ENCODE measurements around the gene AHNAK.
A peak's percentile ranks its signal among the peaks of the same experiment; 100 is the strongest.
"Not testable (repeated sequence)": the region's sequence is repeated elsewhere in the genome, so short reads cannot be mapped to it uniquely, and the experiment has no call there.

The AHNAK gene

GRCh38 chr11:62573592-62574362 is 27.2 kb upstream of the AHNAK start, which contains the start of gene EEF1G:
Gene EEF1G (minus strand): TSS chr11:62573891. CDS start chr11:62573842, 49 bp downstream.
- peak; percentile 97 to 100 (median 98) for DNase-seq

GRCh38 chr11:62573006-62573591 is 26.5 kb upstream of the AHNAK start:
- intact Hi-C loops (cut with DNase I): loop anchor here (5.0 kb wide), 1 partner anchor 49 kb away; the partner anchor contains the start of gene B3GAT3
- peak in 1 of 10 donors; percentile 66 for DNase-seq

More at GRCh38 chr11:62573592-62574362, 27.2 kb upstream of the AHNAK start, which contains the start of gene EEF1G:
- intact Hi-C loops (cut with DNase I): loop anchor here (1.0 to 5.0 kb wide), 2 partner anchors 18 to 49 kb away; partner anchors contain the start of genes B3GAT3 and TUT1

GRCh38 chr11:62572431-62572830 is 25.8 kb upstream of the AHNAK start:
- intact Hi-C loops (cut with DNase I): loop anchor here (5.0 kb wide), 1 partner anchor 50 kb away; the partner anchor contains the start of gene B3GAT3
- DNase-seq: peak in 1 of 10 donors; percentile 38

- DNase-seq: not testable (repeated sequence)
- intact Hi-C loops (cut with DNase I): loop anchor here (5.0 kb wide), 1 partner anchor 51 kb away; the partner anchor contains the start of gene B3GAT3
Measured at GRCh38 chr11:62571493-62571892, 24.9 kb upstream of the AHNAK start.

GRCh38 chr11:62570903-62571302 is 24.3 kb upstream of the AHNAK start:
- not testable (repeated sequence) for DNase-seq
- intact Hi-C loops (cut with DNase I): loop anchor here (5.0 kb wide), 1 partner anchor 51 kb away; the partner anchor contains the start of gene B3GAT3

- no peak for DNase-seq
- intact Hi-C loops (cut with DNase I): loop anchor here (5.0 kb wide), 1 partner anchor 53 kb away; the partner anchor contains the start of gene B3GAT3
Measured at GRCh38 chr11:62569611-62570010, 23.0 kb upstream of the AHNAK start.

- intact Hi-C loops (cut with DNase I): no loop called here
- peak in 1 of 10 donors; percentile 31 for DNase-seq
Measured at GRCh38 chr11:62567018-62567633, 20.5 kb upstream of the AHNAK start.

GRCh38 chr11:62566247-62566646 is 19.6 kb upstream of the AHNAK start:
- DNase-seq: peak in 1 of 10 donors; percentile 6
- intact Hi-C loops (cut with DNase I): no loop called here

DNA sequence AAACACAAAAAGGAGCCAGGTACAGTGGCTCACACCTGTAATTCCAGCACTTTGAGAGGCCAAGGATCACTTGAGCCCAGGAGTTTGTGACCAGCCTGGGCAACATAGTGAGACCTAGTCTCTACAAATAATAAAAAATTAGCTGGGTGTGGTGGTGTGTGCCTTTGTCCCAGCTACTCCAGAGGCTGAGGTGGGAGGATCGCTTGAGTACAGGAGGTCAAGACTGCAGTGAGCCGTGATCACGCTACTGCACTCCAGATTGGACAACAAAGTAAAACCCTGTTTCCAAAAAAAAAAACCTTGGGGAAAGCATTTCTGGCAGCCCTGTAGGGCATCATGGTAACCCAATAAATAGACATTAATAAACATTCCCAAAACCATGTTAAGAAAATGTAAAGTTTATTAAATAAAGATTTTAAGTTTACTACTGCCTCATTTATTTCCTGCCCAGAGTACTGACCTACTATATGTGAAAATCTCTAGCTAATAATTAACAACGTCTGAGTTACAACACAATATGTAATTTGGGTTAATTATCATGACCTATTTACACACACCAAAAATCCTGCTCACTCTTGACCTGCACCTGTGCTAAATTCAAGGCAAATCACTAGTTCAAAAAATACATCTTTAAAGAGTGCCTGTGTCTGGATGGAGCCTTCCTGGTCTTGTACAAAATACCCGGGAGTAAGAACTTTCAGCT is 18.6 kb upstream of the AHNAK start:
- intact Hi-C loops (cut with DNase I): no loop called here

GRCh38 chr11:62561677-62562230 is 15.1 kb upstream of the AHNAK start:
- DNase-seq: not testable (repeated sequence)
- intact Hi-C loops (cut with DNase I): loop anchor here (5.0 kb wide), 1 partner anchor 139 kb away; no protein-coding TSS in a partner anchor

More for the DNA sequence above, 18.6 kb upstream of the AHNAK start:
- no peak for DNase-seq

DNA sequence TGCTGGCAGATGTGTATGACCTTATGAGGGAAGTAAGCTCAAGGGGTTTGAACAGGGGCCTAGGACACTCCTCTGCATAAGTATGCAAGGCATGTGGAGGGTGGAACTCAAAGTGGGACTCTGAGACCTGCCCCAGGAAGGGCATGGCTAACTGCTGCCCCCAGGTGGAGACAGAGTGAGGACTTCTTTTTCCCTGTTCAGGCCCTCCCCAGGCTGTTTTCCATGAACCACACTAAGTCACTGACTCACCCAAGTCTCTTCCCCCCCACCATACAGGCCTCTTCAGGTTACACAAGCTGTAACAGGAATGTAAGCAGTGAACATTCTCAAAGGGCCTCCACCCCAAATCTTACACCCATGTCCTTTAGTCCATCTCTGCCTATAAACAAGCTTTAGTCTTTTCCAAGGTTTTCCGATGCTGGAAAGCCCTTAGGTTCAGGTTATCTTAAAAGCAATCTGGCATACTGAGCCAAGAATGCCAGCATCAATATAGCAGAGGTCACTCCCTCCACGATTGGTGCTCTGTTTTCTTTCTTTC is 14.0 kb upstream of the AHNAK start:
- intact Hi-C loops (cut with DNase I): loop anchor here (5.0 kb wide), 1 partner anchor 138 kb away; no protein-coding TSS in a partner anchor
- peak in 6 of 10 donors; percentile 52 to 90 (median 60) for DNase-seq

- peak in 2 of 10 donors; percentile 8 to 19 for DNase-seq
- intact Hi-C loops (cut with DNase I): loop anchor here (5.0 kb wide), 1 partner anchor 137 kb away; no protein-coding TSS in a partner anchor
Measured at GRCh38 chr11:62559626-62560025, 13.0 kb upstream of the AHNAK start.

- peak in 3 of 10 donors; percentile 38 to 61 (median 40) for DNase-seq
- intact Hi-C loops (cut with DNase I): no loop called here
Measured at GRCh38 chr11:62559204-62559603, 12.6 kb upstream of the AHNAK start.

DNA sequence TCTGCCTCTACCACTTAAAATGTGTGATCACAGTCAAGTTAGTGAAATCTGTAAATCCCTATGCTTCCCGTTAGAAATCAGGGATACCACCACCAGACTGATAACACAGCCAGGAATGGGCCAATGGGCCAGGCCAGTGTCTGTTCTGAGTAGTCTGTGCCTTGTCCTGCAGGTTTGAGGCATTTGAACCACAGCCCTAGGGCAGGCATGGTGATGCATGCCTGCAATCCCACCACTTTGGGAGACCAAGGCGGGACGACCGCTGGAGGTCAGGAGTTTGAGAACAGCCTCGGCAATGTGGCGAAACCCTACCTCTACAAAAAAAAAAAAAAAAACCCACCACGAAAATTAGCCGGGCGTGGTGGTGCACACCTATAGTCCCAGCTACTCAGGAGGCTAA is 12.1 kb upstream of the AHNAK start:
- intact Hi-C loops (cut with DNase I): no loop called here

DNA sequence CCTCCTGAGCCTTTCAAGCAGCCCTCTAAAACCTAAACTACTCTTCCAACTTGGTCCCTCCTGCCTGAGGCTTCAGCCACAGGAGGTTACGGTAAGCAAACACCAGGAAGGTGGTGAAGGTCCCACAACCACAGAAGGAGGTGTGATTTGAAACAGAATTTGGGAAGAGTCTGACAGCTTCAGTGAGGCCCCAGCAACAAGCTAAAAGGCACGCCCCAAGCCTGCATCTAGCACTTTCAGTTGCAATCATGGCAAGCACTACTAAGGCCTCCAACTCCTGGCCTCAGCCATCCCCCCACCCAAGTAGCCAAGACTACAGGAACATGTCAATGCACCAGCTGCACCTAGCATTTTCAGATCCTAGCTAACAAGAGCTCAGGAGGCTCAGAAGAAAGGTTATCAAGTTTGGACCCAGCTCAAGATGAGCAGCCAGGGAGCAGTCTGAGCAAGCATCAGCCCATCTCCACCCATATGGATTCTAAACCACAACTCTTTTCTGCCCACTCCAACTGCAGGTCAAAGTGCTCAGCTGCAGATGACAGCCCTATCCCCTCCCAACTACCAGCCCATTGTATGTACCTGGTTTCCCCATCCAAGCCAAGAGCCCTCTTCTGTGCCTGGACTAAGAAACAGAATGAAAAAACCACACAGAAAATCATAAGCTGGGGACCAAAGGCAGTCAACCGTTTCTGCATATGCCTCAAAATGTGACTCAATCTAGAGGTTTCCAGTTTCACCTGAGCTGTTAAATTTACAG is 10.4 kb upstream of the AHNAK start:
- DNase-seq: peak in 3 of 10 donors; percentile 24 to 37 (median 27)
- intact Hi-C loops (cut with DNase I): no loop called here

More for the DNA sequence above, 12.1 kb upstream of the AHNAK start:
- peak in 2 of 10 donors; percentile 50 to 57 for DNase-seq

DNA sequence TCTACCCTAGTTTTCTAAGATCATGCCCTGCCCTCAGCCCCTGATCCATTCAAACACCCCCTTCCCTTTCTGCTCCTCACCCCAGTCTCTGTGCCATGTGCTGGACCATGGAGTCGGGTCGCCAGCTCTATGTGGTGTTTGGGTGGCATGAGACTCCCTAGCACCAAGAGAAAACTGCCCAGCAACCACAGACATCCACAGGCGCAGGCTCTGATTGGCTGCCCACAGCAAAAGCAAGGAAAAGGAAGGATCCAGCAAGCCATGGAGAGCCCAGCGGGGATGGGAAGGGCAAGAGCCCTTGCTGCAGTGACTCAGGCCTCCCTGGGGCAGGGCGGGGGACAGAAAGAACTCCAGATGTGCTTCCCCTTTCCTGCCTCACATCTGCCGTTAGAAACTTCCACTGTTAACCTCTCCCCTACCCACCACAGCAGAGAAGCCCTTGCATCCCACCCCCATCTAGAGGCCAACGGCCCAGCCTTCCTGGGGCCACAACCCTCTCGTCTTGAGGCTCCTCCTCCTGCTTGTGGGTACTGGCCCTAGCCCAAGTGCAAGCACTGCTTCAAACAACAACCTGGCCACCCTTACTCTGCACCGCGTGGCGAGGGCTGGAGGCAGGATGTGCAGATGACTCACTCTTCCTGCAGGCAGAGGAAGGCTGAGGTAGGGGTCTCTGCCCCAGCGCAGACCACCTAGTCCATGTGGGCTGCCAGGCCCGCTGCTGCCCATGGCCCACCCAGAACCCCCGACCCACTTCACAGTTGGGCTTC is 9.7 kb upstream of the AHNAK start:
- peak in 9 of 10 donors; percentile 59 to 96 (median 78) for DNase-seq
- intact Hi-C loops (cut with DNase I): no loop called here

DNA sequence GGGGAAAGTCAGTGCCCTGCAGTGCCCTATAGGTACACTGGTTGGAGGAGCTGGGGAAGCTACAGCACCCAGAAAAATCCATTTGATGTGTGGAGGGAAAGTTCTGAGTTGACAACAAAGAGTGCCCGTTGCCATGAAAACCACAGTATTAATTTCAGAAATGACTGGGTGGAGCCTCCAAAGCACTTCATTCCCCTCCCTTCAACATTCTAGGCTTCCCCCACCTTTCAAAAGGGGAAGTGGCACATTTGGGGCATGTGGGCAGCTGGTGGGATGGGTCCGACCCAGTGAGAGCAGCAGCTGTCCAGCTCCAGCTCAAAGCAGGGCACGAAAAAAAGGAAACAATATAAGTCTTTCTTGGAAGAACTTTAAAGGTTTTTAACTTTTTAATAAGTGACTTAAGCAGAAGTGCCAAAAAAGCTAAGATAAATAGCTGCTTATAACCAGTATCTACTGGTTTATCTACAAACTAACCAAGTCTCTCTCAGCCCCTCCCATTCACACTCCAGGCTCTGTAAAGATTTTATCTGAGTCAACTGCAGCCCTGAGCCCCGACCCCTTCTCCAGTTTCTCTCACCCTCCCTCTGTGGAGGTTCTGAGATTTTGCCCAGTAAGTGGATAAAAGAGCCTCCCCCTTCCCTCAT is 9.0 kb upstream of the AHNAK start:
- intact Hi-C loops (cut with DNase I): no loop called here

More for the DNA sequence above, 9.0 kb upstream of the AHNAK start:
- peak in 2 of 10 donors; percentile 30 to 69 for DNase-seq
